Measurements from ENCODE around the gene CD53.
"Not testable (repeated sequence)": the region's sequence is repeated elsewhere in the genome, so short reads cannot be mapped to it uniquely, and the experiment has no call there.

The CD53 gene, protein sequence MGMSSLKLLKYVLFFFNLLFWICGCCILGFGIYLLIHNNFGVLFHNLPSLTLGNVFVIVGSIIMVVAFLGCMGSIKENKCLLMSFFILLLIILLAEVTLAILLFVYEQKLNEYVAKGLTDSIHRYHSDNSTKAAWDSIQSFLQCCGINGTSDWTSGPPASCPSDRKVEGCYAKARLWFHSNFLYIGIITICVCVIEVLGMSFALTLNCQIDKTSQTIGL

DNA sequence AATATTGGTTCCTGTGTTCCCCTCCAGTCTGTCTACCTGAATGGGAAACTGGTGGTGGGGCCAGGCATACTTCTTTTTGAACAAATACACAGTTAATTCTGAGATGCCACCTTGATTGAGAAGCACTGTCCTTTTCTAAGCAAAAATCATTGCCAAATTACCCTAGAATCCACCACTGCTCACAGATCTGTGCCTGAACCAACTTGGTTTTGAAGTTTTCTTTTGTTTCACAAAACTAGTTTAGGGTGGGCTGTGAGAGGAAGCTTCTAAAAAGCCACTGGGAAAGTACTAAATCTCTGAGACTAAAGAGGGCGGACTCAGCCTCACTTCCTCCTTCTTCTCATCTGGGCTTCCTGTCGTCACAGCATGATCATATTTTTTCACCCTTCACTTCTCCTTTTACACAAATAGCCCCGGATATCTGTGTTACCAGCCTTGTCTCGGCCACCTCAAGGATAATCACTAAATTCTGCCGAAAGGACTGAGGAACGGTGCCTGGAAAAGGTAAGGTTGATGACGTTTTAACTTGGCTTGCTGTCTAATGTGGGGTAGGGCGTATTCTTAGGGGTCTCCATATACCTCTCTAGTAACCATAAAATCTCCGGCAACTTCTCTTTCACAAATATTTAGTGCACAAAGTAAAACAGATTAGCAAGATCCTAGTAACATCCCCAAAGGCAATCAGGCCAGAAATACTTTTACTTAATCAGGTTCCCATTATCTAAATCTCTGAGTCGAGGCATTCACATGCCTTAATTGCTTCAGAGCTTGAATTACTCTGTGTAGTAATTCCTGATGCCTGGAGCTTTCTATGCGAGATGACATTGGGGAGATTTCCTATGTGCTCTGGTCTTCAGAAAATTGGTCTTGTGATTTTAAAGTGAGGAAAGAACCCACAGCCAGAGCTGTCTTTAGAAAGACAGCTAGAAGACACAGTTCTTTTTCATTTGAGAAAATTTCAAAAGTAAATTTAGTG is at the start of gene CD53:
Gene CD53, plus strand, starts transcription at position 404 of the 976 bp plus-strand sequence. CDS start 18,261 bp downstream, outside the sequence.
- peak; percentile 56 for DNase-seq (ENCODE audit: extremely low spot score)
- CTCF ChIA-PET, result interaction anchor here (0.9 to 4.2 kb wide), 5 partner anchors 12 to 238 kb away, joined by 3 to 20 read pairs (median 4); no protein-coding TSS in a partner anchor
- TF ChIP-seq, protein P1, sequence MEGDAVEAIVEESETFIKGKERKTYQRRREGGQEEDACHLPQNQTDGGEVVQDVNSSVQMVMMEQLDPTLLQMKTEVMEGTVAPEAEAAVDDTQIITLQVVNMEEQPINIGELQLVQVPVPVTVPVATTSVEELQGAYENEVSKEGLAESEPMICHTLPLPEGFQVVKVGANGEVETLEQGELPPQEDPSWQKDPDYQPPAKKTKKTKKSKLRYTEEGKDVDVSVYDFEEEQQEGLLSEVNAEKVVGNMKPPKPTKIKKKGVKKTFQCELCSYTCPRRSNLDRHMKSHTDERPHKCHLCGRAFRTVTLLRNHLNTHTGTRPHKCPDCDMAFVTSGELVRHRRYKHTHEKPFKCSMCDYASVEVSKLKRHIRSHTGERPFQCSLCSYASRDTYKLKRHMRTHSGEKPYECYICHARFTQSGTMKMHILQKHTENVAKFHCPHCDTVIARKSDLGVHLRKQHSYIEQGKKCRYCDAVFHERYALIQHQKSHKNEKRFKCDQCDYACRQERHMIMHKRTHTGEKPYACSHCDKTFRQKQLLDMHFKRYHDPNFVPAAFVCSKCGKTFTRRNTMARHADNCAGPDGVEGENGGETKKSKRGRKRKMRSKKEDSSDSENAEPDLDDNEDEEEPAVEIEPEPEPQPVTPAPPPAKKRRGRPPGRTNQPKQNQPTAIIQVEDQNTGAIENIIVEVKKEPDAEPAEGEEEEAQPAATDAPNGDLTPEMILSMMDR (IDR thresholded peaks at IDR 0.05; ENCODE audit: control extremely low read depth, extremely low read depth, low read depth, missing control alignments), result no peak
- POLR2A ChIA-PET, result interaction anchor here (0.6 to 1.0 kb wide), 2 partner anchors 91 to 259 kb away, joined by 3 read pairs; no protein-coding TSS in a partner anchor

DNA sequence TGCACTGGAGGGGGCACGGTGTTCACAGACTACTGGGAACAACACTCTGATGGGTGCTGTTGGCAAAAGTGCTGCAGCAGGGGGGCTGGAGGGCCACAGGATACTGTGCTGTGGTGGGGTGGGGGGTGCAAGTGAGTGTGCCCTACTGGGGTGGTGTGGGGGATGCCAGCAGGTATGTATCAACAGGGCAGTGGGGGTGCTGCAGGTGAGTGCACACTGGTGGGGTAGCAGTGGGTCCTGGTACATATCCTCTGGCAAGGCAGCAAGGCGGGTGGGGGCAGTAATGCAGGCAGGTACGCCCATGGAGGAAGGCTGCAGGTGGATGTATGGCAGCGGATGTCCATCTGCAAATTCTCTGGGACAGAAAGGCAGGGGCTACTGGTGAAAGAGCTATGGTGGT is 48.8 kb upstream of the CD53 start:
- DNase-seq (ENCODE audit: extremely low spot score), result no peak
- POLR2A ChIA-PET, result no interaction called here
- CTCF ChIA-PET, result interaction anchor here (1.3 kb wide), 1 partner anchor 328 kb away, joined by 3 read pairs; no protein-coding TSS in a partner anchor
- TF ChIP-seq, protein P1 (IDR thresholded peaks at IDR 0.05; ENCODE audit: control extremely low read depth, extremely low read depth, low read depth, missing control alignments), result no peak

DNA sequence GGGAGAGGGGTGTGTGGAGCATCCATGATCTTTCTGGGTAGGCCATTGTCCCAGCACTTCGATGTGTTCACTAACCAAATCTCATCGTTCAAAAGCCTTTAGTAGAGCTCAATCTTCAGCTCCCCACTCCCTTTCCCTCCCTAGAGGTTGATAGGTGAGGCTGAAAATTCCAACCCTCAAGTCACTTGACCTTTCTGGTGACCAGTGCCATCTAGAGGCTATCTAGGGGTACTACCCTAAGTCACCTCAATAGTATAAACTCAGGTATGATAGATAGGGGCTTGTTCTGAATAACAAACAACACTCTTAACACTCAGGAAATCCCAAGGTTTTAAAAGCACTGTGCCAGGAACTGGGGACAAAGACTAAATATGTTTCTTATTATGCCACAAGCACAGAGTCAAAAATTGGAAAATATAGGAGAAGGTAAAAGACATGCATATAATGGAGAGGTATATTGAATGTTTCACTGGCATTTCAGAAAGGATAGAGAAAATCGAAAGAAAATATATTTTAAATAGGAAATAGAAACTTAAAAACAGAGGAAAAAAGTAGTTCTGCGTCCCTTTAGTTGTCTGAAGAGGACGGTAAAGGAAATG is 42.9 kb upstream of the CD53 start:
- ChIA-PET POLR2A (no interaction called here), CTCF (interaction anchor here (0.8 to 2.7 kb wide), 21 partner anchors 13 to 540 kb away, joined by 3 to 19 read pairs (median 3); no protein-coding TSS in a partner anchor)
- TF ChIP-seq, protein P1 (IDR thresholded peaks at IDR 0.05; ENCODE audit: control extremely low read depth, extremely low read depth, low read depth, missing control alignments), result peak; percentile 66
- DNase-seq (ENCODE audit: extremely low spot score), result peak; percentile 24

DNA sequence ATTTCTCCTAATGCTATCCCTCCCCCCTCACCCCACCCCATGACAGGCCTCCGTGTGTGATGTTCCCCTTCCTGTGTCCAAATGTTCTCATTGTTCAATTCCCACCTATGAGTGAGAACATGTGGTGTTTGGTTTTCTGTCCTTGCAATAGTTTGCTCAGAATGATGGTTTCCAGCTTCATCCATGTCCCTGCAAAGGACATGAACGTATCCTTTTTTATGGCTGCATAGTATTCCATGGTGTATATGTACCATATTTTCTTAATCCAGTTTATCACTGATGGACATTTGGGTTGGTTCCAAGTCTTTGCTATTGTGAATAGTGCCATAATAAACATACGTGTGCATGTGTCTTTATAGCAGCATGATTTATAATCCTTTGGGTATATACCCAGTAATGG is 39.2 kb upstream of the CD53 start:
- DNase-seq (ENCODE audit: extremely low spot score); POLR2A ChIA-PET: not testable (repeated sequence)
- CTCF ChIA-PET, result interaction anchor here (0.8 kb wide), 1 partner anchor 52 kb away, joined by 3 read pairs; no protein-coding TSS in a partner anchor

- ChIA-PET CTCF (no interaction called here), POLR2A (no interaction called here)
- DNase-seq (ENCODE audit: extremely low spot score), result no peak
- TF ChIP-seq, protein P1 (IDR thresholded peaks at IDR 0.05; ENCODE audit: control extremely low read depth, extremely low read depth, low read depth, missing control alignments), result no peak
These were observed 26.1 kb upstream of the CD53 start for GRCh38 chr1:110846861-110847260.

- ChIA-PET POLR2A (no interaction called here), CTCF (interaction anchor here (1.5 to 1.9 kb wide), 2 partner anchors 15 to 21 kb away, joined by 3 to 6 read pairs; no protein-coding TSS in a partner anchor)
- TF ChIP-seq, protein P1 (IDR thresholded peaks at IDR 0.05; ENCODE audit: control extremely low read depth, extremely low read depth, low read depth, missing control alignments), result no peak
- no peak for DNase-seq (ENCODE audit: extremely low spot score)
These were observed 22.8 kb upstream of the CD53 start for GRCh38 chr1:110850145-110850544.
